WI38 (cell line): ENCODE measurements around the gene SCAI.
"Not testable (repeated sequence)": the region's sequence is repeated elsewhere in the genome, so short reads cannot be mapped to it uniquely, and the experiment has no call there.

ENCODE experiments used
- H3K4me3 ChIP-seq: 2 replicates; pipeline ENCODE4 v1.5.1; 2011; ENCODE audit warnings: low read depth, mild to moderate bottlenecking, control low read depth, low read length
- CTCF ChIP-seq: IDR thresholded peaks from 2 replicates; pipeline ENCODE4 v1.5.1; 2012; ENCODE audit warnings: low read depth, mild to moderate bottlenecking, control low read depth, low read length

Gene SCAI

GRCh38 chr9:124934290-124934689, 209.0 kb downstream of the SCAI start:
- no peak overlapping the region for H3K4me3 ChIP-seq
- no peak for TF ChIP-seq CTCF

GRCh38 chr9:124932333-124932732, 211.0 kb downstream of the SCAI start:
- no peak overlapping the region for H3K4me3 ChIP-seq
- TF ChIP-seq CTCF, result no peak

- no peak overlapping the region for H3K4me3 ChIP-seq
- TF ChIP-seq CTCF, result no peak
These were observed 213.9 kb downstream of the SCAI start for GRCh38 chr9:124929464-124929863.

GRCh38 chr9:124928116-124928515, 215.2 kb downstream of the SCAI start:
- no peak overlapping the region for H3K4me3 ChIP-seq
- no peak for TF ChIP-seq CTCF

- not testable (repeated sequence) for H3K4me3 ChIP-seq
These were observed 222.9 kb downstream of the SCAI start for GRCh38 chr9:124920394-124920793.

GRCh38 chr9:124914753-124915405, 228.4 kb downstream of the SCAI start:
- H3K4me3 ChIP-seq, result no peak overlapping the region
- no peak for TF ChIP-seq CTCF

- TF ChIP-seq CTCF, result no peak
- no peak overlapping the region for H3K4me3 ChIP-seq
These were observed 229.9 kb downstream of the SCAI start for GRCh38 chr9:124913378-124913777.

- H3K4me3 ChIP-seq, result no peak overlapping the region
- TF ChIP-seq CTCF, result no peak
These were observed 231.6 kb downstream of the SCAI start for GRCh38 chr9:124911766-124912165.
